ENCODE measurements around the gene OR8D2. TPM values are rescaled to one million over a fixed set of nuclear protein-coding genes. Genes with fewer than 3 reads are reported as not detected.

The OR8D2 gene
- total and polyA plus RNA-seq, 2 donors from 2014 or later = not detected

DNA sequence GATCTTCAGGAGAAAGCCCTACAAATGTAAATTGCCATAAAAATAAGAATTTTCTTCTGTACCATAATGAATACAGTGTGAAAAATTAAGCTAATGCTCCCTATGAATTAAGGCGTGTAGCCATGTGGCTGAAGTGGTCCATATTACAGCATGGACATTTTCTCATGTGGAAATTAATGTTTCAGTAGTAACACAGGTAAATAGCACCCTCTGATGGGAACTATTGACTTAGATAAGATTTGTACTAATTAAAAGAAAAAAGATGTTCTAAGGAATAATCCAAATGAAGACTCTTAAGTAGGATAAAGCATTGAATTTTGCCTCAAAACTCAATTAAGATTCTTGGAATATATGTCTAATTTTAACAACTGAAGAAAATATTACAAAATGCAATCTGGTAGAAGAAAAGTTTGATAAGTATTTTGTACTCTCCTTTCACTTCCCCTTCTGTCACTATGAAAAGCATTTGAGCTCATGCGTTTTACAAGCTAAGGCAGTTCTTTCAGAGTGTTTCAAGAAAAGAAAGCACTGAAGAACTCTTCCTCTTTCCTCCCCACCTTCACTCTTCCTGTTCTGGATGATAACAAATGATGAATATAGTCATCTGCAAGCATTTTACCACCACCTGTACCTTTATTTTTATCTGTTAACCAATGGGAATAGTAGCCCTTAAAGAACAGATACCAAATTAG, 9.9 kb upstream of the OR8D2 start:
- no peak overlapping the region for H3K4me3 ChIP-seq (ENCODE audit: low read length in 3 of 3)
- no peak for DNase-seq
- no peak overlapping the region for H3K27ac ChIP-seq (ENCODE audit: low read depth in 2 of 2, low read length in 2 of 2)
- no peak for FAIRE-seq
- TF ChIP-seq, protein P1, sequence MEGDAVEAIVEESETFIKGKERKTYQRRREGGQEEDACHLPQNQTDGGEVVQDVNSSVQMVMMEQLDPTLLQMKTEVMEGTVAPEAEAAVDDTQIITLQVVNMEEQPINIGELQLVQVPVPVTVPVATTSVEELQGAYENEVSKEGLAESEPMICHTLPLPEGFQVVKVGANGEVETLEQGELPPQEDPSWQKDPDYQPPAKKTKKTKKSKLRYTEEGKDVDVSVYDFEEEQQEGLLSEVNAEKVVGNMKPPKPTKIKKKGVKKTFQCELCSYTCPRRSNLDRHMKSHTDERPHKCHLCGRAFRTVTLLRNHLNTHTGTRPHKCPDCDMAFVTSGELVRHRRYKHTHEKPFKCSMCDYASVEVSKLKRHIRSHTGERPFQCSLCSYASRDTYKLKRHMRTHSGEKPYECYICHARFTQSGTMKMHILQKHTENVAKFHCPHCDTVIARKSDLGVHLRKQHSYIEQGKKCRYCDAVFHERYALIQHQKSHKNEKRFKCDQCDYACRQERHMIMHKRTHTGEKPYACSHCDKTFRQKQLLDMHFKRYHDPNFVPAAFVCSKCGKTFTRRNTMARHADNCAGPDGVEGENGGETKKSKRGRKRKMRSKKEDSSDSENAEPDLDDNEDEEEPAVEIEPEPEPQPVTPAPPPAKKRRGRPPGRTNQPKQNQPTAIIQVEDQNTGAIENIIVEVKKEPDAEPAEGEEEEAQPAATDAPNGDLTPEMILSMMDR (IDR thresholded peaks at IDR 0.05; ENCODE audit: borderline replicate concordance, extremely low read depth, insufficient read depth) = no peak
- H3K4me1 ChIP-seq (ENCODE audit: control insufficient read depth in 2 of 3, insufficient read depth in 2 of 3, low read depth in 1 of 3, low read length in 3 of 3) = no peaks in the 10 kb centered on the region
- no peak overlapping the region for H3K9ac ChIP-seq (ENCODE audit: low read length in 3 of 3)
- no peaks in the 10 kb centered on the region for H3K27me3 ChIP-seq (ENCODE audit: control insufficient read depth, insufficient read depth, low read length)
- no peaks in the 10 kb centered on the region for H3K36me3 ChIP-seq (ENCODE audit: control insufficient read depth in 2 of 3, insufficient read depth in 3 of 3, low read length in 3 of 3)
- H3K9me3 ChIP-seq (ENCODE audit: control insufficient read depth in 2 of 3, insufficient read depth in 1 of 3, low read length in 3 of 3) = no peaks in the 10 kb centered on the region
- intact Hi-C loops (cut with DNase I) = no loop called here

DNA sequence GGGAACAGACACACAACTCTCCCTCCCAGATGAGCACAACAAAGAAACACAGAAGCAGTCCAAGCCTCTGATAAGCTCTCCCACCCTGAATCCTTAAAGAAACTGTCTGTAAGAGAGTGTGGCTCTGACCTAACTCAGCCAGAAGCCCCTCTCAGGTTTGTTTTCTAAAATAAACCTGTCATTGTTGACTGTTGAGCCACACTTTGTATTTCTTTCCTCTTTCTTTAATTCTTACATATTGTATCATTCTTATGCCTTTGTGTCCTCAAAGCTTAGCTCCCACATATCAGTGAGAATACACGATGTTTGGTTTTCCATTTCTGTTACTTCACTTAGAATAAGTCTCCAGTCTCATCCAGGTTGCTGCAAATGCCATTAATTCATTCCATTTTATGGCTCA, 7.8 kb upstream of the OR8D2 start:
- H3K27ac ChIP-seq (ENCODE audit: low read depth in 2 of 2, low read length in 2 of 2) = no peak overlapping the region
- H3K36me3 ChIP-seq (ENCODE audit: control insufficient read depth in 2 of 3, insufficient read depth in 3 of 3, low read length in 3 of 3) = no peaks in the 10 kb centered on the region
- intact Hi-C loops (cut with DNase I) = no loop called here
- H3K27me3 ChIP-seq (ENCODE audit: control insufficient read depth, insufficient read depth, low read length) = no peaks in the 10 kb centered on the region
- DNase-seq (no peak), FAIRE-seq (no peak)
- H3K4me1 ChIP-seq (ENCODE audit: control insufficient read depth in 2 of 3, insufficient read depth in 2 of 3, low read depth in 1 of 3, low read length in 3 of 3) = no peaks in the 10 kb centered on the region
- no peaks in the 10 kb centered on the region for H3K9me3 ChIP-seq (ENCODE audit: control insufficient read depth in 2 of 3, insufficient read depth in 1 of 3, low read length in 3 of 3)
- H3K4me3 ChIP-seq (ENCODE audit: low read length in 3 of 3) = no peak overlapping the region
- TF ChIP-seq, protein P1 (IDR thresholded peaks at IDR 0.05; ENCODE audit: borderline replicate concordance, extremely low read depth, insufficient read depth) = no peak
- no peak overlapping the region for H3K9ac ChIP-seq (ENCODE audit: low read length in 3 of 3)

DNA sequence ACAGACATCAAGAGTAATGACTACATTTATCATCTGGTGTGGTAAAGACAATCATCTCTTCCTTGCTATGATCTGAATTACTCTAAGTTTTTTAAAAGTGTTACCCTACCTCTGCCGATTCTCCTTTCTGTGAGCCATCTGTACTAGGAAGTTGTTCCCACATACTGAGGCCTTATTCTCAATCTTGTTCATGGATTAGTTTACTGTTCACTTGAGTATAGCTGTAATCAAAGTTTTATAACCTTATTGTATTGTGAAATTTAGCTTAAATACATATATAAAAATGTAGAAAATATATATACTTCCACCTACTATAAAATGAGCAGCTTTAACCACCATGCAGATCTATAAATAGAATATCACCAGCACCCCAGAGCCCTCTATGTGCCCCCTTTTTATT, 2.4 kb upstream of the OR8D2 start:
- FAIRE-seq = no peak
- Histone ChIP-seq H3K9ac (ENCODE audit: low read length in 3 of 3) (no peak overlapping the region), H3K36me3 (ENCODE audit: control insufficient read depth in 2 of 3, insufficient read depth in 3 of 3, low read length in 3 of 3) (no peaks in the 10 kb centered on the region), H3K27me3 (ENCODE audit: control insufficient read depth, insufficient read depth, low read length) (no peaks in the 10 kb centered on the region), H3K4me1 (ENCODE audit: control insufficient read depth in 2 of 3, insufficient read depth in 2 of 3, low read depth in 1 of 3, low read length in 3 of 3) (no peaks in the 10 kb centered on the region), H3K9me3 (ENCODE audit: control insufficient read depth in 2 of 3, insufficient read depth in 1 of 3, low read length in 3 of 3) (no peaks in the 10 kb centered on the region), H3K27ac (ENCODE audit: low read depth in 2 of 2, low read length in 2 of 2) (no peak overlapping the region), H3K4me3 (ENCODE audit: low read length in 3 of 3) (no peak overlapping the region)
- TF ChIP-seq, protein P1 (IDR thresholded peaks at IDR 0.05; ENCODE audit: borderline replicate concordance, extremely low read depth, insufficient read depth) = no peak
- no peak for DNase-seq
- intact Hi-C loops (cut with DNase I) = no loop called here

DNA sequence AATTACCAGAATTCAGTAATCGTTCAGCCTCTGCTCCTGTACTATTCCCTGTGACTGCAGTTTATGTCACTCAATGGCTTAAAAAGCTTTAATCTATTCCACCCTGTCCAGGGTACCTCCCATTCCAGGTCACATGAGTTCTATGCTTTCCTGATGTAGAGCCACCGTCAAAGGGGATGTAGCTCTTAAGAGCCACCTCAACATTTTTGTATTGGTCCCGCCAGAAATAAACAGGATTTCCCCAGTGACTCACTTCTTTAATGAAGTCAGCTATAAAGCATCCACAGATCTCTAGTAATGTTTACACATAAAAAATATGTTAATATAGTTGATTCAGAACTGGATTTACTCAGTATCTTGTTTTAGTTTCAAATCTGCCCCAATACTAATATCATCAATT, 4.9 kb downstream of the OR8D2 start:
- Histone ChIP-seq H3K4me1 (ENCODE audit: control insufficient read depth in 2 of 3, insufficient read depth in 2 of 3, low read depth in 1 of 3, low read length in 3 of 3) (no peaks in the 10 kb centered on the region), H3K36me3 (ENCODE audit: control insufficient read depth in 2 of 3, insufficient read depth in 3 of 3, low read length in 3 of 3) (no peaks in the 10 kb centered on the region), H3K27me3 (ENCODE audit: control insufficient read depth, insufficient read depth, low read length) (no peaks in the 10 kb centered on the region), H3K9ac (ENCODE audit: low read length in 3 of 3) (no peak overlapping the region), H3K27ac (ENCODE audit: low read depth in 2 of 2, low read length in 2 of 2) (no peak overlapping the region), H3K4me3 (ENCODE audit: low read length in 3 of 3) (no peak overlapping the region), H3K9me3 (ENCODE audit: control insufficient read depth in 2 of 3, insufficient read depth in 1 of 3, low read length in 3 of 3) (no peaks in the 10 kb centered on the region)
- TF ChIP-seq, protein P1 (IDR thresholded peaks at IDR 0.05; ENCODE audit: borderline replicate concordance, extremely low read depth, insufficient read depth) = no peak
- intact Hi-C loops (cut with DNase I) = no loop called here
- DNase-seq (no peak), FAIRE-seq (no peak)

Measured in kidney (tissue), 14 donors.